Limb (tissue), 2 donors: ENCODE results near the gene MOV10L1.

ENCODE experiments used
- DNase-seq, 2 donors: peaks; one replicate each; pipeline ENCODE4 v3.0.0-alpha.2; 2016; ENCODE audit errors: extremely low spot score in 2 of 2

Gene MOV10L1

GRCh38 chr22:50174382-50175190 lies 84.8 kb downstream of the MOV10L1 start:
- no peak for DNase-seq

GRCh38 chr22:50175191-50175461 lies 85.3 kb downstream of the MOV10L1 start:
- DNase-seq, result no peak

DNA sequence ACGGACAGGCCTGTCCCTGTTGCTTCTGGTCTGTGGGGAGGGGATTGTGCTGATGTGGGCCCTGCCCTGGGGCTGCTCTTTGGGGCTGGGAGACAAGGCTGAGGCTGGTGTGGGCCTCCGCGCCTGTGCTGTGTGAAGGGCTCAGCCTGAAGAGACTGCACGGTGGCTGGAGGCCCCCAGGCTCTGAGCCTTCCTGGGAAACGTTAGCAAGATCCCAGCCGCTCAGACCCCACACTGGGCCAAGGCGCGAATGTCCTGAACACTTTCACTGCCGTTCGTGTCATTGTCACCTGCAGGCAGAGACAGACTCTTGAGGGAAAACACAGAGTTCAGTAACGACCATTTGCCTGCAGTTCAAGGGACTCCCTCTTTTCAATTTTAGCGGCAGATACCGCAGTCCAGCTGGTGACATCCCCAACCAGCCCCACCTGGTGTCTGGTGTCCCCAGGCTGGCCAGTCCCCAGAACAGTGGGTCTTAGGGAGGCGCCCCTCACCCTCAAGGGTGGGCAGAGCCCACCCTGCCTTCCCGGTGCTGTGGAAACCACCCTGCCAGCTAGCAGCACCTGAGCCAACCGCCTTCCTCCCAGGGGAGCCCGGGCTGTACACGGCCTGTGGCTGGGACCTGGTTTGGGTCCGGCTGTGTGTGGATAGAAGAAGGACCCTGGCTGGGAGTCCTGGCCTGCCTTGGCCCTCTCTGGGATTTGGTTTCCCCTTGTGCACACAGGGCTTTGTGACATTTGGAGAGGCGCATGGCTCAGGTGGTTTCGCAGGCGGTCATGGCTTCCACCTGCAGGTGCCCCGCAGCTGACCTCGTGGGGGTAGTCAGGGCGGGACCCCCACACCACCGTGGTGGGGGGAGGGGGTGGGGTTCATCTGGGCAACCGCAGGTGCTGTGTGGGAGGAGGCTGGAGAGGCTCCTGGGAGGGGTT lies 86.4 kb downstream of the MOV10L1 start:
- no peak for DNase-seq

GRCh38 chr22:50176850-50177536 lies 87.2 kb downstream of the MOV10L1 start:
- no peak for DNase-seq

GRCh38 chr22:50177537-50178470 lies 88.0 kb downstream of the MOV10L1 start:
- no peak for DNase-seq

DNA sequence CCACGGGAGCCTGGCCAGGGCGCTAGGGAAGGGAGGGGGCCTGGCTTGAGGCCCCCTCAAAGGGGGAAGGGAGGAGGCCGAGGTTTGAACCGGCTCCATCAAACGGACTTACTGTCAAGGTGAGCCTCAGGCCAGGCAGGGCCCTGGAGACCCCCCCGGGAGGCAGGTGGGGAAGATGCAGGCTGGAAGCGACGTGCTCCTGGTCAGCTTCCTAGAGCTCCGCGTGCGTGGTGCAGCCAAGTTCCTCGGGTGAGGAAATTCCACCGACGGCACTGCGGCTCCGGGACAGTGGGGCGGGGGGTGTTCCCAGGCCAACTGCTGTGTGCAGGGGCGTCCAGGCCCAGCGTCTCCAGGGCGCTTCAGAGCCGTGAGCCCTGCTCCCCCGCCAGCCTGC lies 88.7 kb downstream of the MOV10L1 start:
- peak in 1 of 2 donors; percentile 37 for DNase-seq

GRCh38 chr22:50178871-50179869 lies 89.4 kb downstream of the MOV10L1 start:
- peak in 1 of 2 donors; percentile 24 for DNase-seq

DNA sequence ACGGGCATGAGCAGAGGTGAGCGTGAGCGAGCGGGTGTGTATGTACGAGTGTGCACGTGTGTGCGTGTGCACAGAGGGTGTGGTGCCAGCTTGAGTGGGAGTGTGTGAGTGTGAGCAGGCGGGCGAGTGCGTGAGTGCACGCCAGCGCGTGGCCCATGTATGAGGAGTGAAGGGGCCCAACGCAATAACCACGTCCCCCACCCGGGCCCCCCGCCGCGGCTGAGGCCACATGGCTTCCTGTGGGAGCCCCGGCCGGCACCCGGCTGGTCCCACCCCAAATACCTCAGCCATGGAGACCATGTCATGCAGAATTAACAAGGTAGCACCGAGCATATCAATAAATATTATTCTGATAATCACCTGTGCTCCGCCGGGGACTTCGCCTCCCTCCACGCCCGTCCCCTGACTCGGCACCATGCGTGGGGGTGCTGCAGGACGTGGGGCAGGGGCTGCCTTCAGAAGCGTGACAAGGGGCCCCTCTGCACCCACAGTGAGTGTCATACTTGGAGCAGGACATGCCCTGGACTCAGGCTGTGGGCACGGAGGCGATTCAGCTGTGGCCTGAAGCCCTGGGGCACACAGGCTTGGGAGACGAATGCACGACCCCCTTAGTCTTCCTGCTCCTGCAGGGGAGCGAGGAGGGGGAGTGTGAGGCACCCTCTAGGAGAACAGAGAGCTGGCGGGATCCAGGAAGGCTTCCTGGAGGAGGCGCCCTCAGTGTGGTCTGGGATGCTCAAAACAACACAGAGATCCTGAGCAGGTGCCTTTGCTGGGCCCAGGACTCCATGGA lies 90.3 kb downstream of the MOV10L1 start:
- DNase-seq, result no peak

GRCh38 chr22:50180727-50181521 lies 91.1 kb downstream of the MOV10L1 start:
- DNase-seq, result peak in 1 of 2 donors; percentile 21

DNA sequence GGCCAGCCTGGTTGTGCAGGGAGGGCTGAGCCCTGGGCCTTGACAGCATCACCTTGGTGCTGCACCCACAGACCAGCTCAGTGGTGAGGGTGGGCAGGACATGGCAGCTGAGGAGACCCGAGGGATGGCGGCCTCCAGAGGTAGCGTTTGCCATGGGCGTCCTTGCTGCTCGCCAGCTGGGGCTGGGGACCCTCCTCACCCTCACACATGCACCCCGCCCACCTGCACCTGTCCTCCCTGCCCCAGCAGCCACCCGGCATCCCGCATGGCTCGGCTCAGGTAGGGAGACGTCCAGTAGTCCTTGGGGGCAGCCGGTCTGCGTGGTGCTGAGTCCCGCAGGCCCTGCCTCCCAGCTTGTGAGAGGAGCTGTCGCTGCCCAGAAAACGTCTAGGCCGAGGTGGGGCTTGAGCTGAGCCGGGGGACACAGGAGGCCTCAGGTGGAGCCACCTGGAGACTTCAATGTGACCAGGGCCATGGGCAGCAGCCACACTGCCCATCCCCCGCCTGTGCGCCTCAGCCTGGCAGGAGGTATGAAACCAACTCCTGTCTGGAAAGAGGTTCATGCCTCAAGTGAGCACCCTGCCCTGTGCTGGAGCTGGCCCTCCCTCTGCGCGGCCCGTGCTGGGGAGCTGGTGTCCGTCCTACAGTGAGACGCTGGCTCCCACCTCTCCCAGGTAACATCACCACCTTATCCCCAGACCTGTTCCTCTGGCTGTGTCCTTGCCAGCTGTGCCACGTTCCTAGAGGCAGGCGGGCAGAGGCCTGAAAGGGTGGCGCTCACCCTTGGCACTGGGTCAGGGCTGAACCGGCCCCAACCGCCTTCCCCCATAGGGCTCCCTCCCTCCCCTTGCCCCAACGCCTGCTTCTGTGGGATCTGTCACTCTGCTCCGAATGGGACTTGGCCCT lies 92.6 kb downstream of the MOV10L1 start:
- no peak for DNase-seq

DNA sequence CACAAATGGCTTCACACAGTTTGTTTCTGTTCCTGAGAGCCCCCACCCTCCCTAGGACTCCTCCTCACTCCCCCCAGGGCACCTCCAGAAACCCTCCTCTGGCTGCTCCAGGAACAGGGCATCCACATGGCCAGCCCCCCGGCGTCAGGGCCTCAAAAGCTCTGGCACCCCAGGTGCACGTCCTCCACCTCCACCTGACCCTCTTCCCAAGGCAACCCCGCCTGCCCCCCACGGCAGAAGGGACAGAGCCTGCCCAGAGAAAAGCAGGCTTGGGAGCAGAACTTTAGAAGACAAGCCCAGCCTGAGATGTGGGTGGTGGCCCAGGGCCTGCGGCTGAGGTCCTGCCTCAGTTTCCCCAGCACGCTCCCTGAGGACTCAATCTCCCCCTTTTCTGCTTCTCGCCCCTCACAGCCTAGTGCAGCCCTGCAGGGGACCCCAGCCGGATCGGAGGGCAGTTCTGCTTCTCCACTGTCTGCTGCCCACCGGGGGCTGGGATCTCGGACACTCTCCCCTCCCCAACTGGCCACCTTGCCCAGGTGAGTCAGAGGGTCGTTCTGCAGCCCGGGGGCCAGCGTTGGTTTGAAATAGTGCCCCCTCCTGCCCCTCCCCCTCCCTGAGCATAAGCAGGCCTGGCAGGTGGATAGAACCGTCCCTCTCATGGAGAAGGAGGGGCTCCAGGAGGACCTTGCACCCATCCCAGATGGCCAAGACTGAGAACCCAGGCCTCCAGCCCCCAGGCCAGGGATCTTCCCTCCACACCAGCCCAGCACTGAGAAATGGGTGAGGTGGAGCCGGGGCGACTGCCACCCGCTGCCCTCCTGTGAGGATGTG lies 93.5 kb downstream of the MOV10L1 start:
- DNase-seq, result no peak

DNA sequence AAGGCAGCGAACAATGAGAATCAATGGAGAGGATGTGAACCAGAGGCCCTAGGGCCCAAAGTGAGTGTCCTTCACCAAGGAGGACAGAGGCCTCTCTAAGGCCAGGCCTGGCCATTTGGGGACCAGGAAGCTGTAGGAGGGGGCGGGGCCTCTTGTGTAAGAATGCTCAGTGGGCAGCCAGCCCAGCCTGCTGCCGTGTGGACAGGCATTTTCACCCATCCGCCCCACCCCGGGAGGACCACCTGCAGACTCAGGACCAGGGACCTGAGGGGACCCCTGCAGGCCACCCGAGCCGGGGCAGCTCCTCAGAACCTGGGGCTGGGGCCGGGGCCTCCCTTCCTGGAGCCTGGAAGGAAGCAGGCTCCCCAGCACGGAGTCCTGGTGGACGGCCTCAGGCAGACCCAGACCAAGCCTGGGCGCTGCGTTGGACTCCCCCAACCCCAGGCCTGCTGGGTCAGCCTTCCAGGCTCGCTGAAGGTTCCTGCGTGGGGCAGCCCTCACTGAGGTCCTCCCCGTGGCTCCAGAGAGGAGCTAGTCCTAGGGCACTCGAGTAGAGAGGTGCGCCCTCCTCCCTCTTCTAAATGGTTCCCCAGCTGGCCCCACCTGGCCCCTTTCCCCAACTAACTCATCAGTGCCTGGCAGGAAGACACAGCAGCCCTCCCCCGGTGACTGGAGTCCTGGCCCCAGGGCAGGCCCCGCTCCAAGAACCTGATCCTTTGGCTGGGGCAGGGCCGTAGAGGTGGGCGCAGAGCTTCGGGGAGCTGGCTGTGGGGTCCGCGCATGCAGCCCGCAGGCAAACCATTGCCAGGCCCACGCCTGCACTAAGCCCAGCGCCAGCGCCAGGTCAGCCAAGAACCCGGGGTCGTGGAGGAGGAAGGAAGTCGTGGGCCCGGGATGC lies 94.4 kb downstream of the MOV10L1 start:
- peak in 1 of 2 donors; percentile 61 for DNase-seq

DNA sequence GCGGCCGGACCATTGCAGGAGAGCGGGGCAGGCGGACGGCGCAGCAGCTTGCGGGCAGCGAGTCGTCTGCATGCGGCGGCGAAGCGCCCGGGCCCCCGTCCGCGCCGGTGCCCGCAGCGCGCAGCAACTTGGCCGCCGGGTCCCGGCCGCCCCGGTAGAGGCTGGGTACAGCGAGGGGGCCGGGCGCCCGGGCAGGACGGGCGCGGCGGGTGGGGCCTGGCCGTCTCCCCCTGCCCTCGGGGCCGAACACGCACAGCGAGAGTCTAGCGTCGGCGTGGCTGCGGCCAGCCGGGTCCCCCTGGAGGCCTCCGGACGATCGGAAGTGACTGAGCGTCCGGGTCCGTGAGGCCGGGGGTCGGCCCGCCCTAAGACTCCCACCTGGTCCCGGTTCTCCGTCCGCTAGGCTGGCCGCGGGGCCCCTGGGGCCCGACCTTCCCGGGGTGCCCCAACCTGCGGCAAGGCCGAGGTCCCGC lies 95.1 kb downstream of the MOV10L1 start:
- DNase-seq, result no peak

GRCh38 chr22:50185375-50186087 lies 95.7 kb downstream of the MOV10L1 start, which contains the start of gene TRABD:
TSS of gene TRABD (plus strand) at chr22:50185913. CDS start at chr22:50193061, 7,148 bp downstream.
- peak; percentile 90 to 98 for DNase-seq
